Stromal cell of bone marrow (primary cell): ENCODE results near the gene INSYN2A.

ENCODE experiments used
- DNase-seq: peaks from one replicate; pipeline ENCODE4 v3.0.0-alpha.2; 2012; ENCODE audit warnings: low read depth

Gene INSYN2A

GRCh38 chr10:127151981-127152699 lies 44.3 kb downstream of the INSYN2A start:
- no peak for DNase-seq

- DNase-seq = no peak
Measured at GRCh38 chr10:127151541-127151940, 44.9 kb downstream of the INSYN2A start.

GRCh38 chr10:127150136-127150535 lies 46.3 kb downstream of the INSYN2A start:
- DNase-seq = peak; percentile 45

- DNase-seq = no peak
Measured at GRCh38 chr10:127149501-127150081, 46.8 kb downstream of the INSYN2A start.

- peak; percentile 68 for DNase-seq
Measured at GRCh38 chr10:127148933-127149220, 47.5 kb downstream of the INSYN2A start.

- DNase-seq = peak; percentile 87
Measured at GRCh38 chr10:127148066-127148932, 48.1 kb downstream of the INSYN2A start.

GRCh38 chr10:127146661-127147060 lies 49.7 kb downstream of the INSYN2A start:
- no peak for DNase-seq
